HepG2 (cell line): Measurements from ENCODE around the gene ZCCHC9. TPM values are rescaled to one million over a fixed set of nuclear protein-coding genes. Genes with fewer than 3 reads are reported as not detected.

Experiments used
- CCAR2 ChIP-seq: fragments of 200-400 bp; formaldehyde crosslinking; optimal IDR thresholded peaks from 2 replicates; pipeline ENCODE3; 2018; ENCODE audit warnings: low read depth, mild to moderate bottlenecking, low read length, moderate library complexity
- FOSL1 ChIP-seq: sonication (generic); formaldehyde crosslinking; IDR thresholded peaks from 2 replicates; pipeline ENCODE4 v1.9.0; 2021; ENCODE audit warnings: missing genetic modification reagents, borderline replicate concordance
- GABPA ChIP-seq, 2 experiments: IDR thresholded peaks; 2 replicates each; pipeline ENCODE4 v1.6.1; 2011 to 2016; ENCODE audit warnings: low read depth in 2 of 2, low read length in 1 of 2, missing biosample characterization in 1 of 2, missing genetic modification characterization in 1 of 2
- KLF15 ChIP-seq: sonication (generic); formaldehyde crosslinking; IDR thresholded peaks from 2 replicates; pipeline ENCODE4 v1.8.1; 2023; ENCODE audit warnings: borderline replicate concordance, mild to moderate bottlenecking, inconsistent platforms, missing genetic modification reagents, mixed read lengths
- NFATC3 ChIP-seq: sonication (generic); formaldehyde crosslinking; IDR thresholded peaks from 2 replicates; pipeline ENCODE4 v1.5.1; 2020; ENCODE audit warnings: mild to moderate bottlenecking, missing genetic modification reagents
- NPAS2 ChIP-seq: sonication (generic); formaldehyde crosslinking; IDR thresholded peaks from 2 replicates; pipeline ENCODE4 v1.8.0; 2022; ENCODE audit warnings: mild to moderate bottlenecking, missing genetic modification reagents, borderline replicate concordance
- YEATS2 ChIP-seq: sonication (generic); formaldehyde crosslinking; IDR thresholded peaks from 2 replicates; pipeline ENCODE4 v1.4.0; 2020; ENCODE audit warnings: missing genetic modification reagents, borderline replicate concordance
- ZBTB38 ChIP-seq: sonication (generic); formaldehyde crosslinking; IDR thresholded peaks from 2 replicates; pipeline ENCODE4 v1.5.1; 2020; ENCODE audit warnings: mild to moderate bottlenecking, missing genetic modification reagents
- ZMAT3 ChIP-seq: sonication (generic); formaldehyde crosslinking; conservative IDR thresholded peaks from 2 replicates; pipeline ENCODE4 v1.7.0; 2021; ENCODE audit warnings: missing genetic modification reagents
- ZNF33A ChIP-seq: sonication (generic); formaldehyde crosslinking; IDR thresholded peaks from 2 replicates; pipeline ENCODE4 v1.5.1; 2020; ENCODE audit warnings: missing genetic modification reagents, mild to moderate bottlenecking, moderate library complexity, borderline replicate concordance
- ZNF510 ChIP-seq: sonication (generic); formaldehyde crosslinking; IDR thresholded peaks from 2 replicates; pipeline ENCODE4 v1.4.0; 2020; ENCODE audit warnings: low read depth, mild to moderate bottlenecking, missing genetic modification reagents
- ZNF792 ChIP-seq: IDR thresholded peaks from 2 replicates; pipeline ENCODE4 v1.6.1; 2016
- polyA plus RNA-seq, 8 experiments: library from polyadenylated mRNA; depleted of rRNA in 3 of 8; stranded (reverse) in 7 of 8; unstranded in 1 of 8; fragments of >200 nt; fragmentation: Illumina TruSeq in 4 of 8; extraction: Trizol in 4 of 8; gene quantifications; 2 replicates each; pipeline versions ENCODE4 v1.2.1 to v1.2.3, GENCODE V29; 2011 to 2016; ENCODE audit warnings: low read depth in 4 of 8, missing spikeins in 1 of 8, mixed read lengths in 1 of 8; ENCODE audit not compliant: insufficient read depth in 1 of 8
- total RNA-seq, 5 experiments: library from RNA; depleted of rRNA; stranded (reverse); fragments of >200 nt; fragmentation: Illumina TruSeq; extraction: Trizol; gene quantifications; 2 replicates each; pipeline ENCODE4 v1.2.3, GENCODE V29; 2016; ENCODE audit warnings: low read depth in 1 of 5
- TF ChIP-seq, protein P1 (sequence below): sonication (generic); formaldehyde crosslinking; IDR thresholded peaks from 2 replicates; pipeline ENCODE4 v1.5.1; 2020; ENCODE audit warnings: mild to moderate bottlenecking, missing genetic modification reagents, moderate library complexity
- TF ChIP-seq, protein P2 (sequence below): sonication (generic); formaldehyde crosslinking; IDR thresholded peaks from 2 replicates; pipeline ENCODE4 v1.5.1; 2020; ENCODE audit warnings: mild to moderate bottlenecking, missing genetic modification reagents, moderate library complexity
- TF ChIP-seq, protein P3 (sequence below): sonication (generic); formaldehyde crosslinking; IDR thresholded peaks from 2 replicates; pipeline ENCODE4 v1.5.0; 2020; ENCODE audit warnings: mild to moderate bottlenecking, missing genetic modification reagents, borderline replicate concordance
- TF ChIP-seq, protein P4 (sequence below): sonication (generic); formaldehyde crosslinking; IDR thresholded peaks from 2 replicates; pipeline ENCODE4 v1.4.0; 2020; ENCODE audit warnings: mild to moderate bottlenecking, missing genetic modification reagents

Gene ZCCHC9
- total and polyA plus RNA-seq, 2 of the 13 experiments (the other 11 are each of a cell fraction or from before 2014, with no cell fraction given): 28.7 to 52.5 TPM

DNA sequence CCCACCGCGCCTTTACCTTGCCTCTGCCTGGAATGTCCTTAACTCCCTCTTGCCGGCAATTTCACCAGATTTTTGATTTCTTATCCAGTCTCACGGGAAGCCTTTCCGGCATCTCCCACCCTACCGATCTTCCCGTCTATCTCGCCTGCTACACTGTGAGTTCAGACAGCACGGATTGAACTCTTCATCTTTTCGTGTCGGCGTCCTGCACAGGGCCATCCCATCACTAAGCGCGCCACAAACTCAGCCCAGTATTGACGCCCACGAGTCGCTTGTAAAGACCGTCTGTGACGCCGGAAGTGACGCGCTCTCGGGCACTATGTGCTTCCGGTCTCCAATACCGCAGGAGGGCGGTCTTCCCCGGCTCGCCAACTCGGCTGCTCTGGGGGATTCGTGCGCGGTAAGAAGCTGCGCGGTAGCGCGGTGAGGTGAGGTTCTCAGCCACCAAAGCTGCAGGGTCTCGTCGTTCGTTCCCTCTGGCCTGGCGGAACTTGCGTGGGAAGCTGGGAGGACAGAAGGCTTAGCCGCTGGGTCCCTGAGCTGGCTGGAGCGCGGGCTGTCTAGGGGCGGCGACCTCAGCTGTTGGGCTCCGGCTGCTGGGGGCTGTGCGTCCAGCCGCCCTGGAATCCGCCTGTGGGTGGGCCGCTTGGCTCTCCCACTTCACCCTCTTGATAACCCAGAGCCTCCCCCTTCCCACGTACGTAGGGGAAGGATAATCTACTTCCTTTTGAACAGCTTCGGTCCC is at the start of gene ZCCHC9 (continued):
- TF ChIP-seq, protein P1, sequence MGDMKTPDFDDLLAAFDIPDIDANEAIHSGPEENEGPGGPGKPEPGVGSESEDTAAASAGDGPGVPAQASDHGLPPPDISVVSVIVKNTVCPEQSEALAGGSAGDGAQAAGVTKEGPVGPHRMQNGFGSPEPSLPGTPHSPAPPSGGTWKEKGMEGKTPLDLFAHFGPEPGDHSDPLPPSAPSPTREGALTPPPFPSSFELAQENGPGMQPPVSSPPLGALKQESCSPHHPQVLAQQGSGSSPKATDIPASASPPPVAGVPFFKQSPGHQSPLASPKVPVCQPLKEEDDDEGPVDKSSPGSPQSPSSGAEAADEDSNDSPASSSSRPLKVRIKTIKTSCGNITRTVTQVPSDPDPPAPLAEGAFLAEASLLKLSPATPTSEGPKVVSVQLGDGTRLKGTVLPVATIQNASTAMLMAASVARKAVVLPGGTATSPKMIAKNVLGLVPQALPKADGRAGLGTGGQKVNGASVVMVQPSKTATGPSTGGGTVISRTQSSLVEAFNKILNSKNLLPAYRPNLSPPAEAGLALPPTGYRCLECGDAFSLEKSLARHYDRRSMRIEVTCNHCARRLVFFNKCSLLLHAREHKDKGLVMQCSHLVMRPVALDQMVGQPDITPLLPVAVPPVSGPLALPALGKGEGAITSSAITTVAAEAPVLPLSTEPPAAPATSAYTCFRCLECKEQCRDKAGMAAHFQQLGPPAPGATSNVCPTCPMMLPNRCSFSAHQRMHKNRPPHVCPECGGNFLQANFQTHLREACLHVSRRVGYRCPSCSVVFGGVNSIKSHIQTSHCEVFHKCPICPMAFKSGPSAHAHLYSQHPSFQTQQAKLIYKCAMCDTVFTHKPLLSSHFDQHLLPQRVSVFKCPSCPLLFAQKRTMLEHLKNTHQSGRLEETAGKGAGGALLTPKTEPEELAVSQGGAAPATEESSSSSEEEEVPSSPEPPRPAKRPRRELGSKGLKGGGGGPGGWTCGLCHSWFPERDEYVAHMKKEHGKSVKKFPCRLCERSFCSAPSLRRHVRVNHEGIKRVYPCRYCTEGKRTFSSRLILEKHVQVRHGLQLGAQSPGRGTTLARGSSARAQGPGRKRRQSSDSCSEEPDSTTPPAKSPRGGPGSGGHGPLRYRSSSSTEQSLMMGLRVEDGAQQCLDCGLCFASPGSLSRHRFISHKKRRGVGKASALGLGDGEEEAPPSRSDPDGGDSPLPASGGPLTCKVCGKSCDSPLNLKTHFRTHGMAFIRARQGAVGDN: peak; percentile 91
- TF ChIP-seq NFATC3 (CRISPR knock-in tag) (no peak), ZBTB38 (CRISPR knock-in tag) (peak; percentile 78), YEATS2 (CRISPR knock-in tag) (peak; percentile 96), ZNF33A (CRISPR knock-in tag) (peak; percentile 71; the same call in 1 of the 2 replicates), FOSL1 (CRISPR knock-in tag) (no peak), KLF15 (no peak), ZMAT3 (peak; percentile 77; the same call in 1 of the 2 replicates), GABPA (IDR thresholded peaks at IDR 0.05; ENCODE audit: low read depth, low read length) (peak; percentile 97), GABPA (CRISPR knock-in tag; IDR thresholded peaks at IDR 0.05; ENCODE audit: low read depth) (peak; percentile 99), ZNF510 (peak; percentile 83; the same call in 1 of the 2 replicates), CCAR2 (peak; percentile 37), NPAS2 (CRISPR knock-in tag) (no peak), ZNF792 (peak; percentile 94)
- TF ChIP-seq, protein P2, sequence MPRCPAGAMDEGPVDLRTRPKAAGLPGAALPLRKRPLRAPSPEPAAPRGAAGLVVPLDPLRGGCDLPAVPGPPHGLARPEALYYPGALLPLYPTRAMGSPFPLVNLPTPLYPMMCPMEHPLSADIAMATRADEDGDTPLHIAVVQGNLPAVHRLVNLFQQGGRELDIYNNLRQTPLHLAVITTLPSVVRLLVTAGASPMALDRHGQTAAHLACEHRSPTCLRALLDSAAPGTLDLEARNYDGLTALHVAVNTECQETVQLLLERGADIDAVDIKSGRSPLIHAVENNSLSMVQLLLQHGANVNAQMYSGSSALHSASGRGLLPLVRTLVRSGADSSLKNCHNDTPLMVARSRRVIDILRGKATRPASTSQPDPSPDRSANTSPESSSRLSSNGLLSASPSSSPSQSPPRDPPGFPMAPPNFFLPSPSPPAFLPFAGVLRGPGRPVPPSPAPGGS (CRISPR knock-in tag): no peak; the same call in 1 of the 2 replicates
- TF ChIP-seq, protein P3, sequence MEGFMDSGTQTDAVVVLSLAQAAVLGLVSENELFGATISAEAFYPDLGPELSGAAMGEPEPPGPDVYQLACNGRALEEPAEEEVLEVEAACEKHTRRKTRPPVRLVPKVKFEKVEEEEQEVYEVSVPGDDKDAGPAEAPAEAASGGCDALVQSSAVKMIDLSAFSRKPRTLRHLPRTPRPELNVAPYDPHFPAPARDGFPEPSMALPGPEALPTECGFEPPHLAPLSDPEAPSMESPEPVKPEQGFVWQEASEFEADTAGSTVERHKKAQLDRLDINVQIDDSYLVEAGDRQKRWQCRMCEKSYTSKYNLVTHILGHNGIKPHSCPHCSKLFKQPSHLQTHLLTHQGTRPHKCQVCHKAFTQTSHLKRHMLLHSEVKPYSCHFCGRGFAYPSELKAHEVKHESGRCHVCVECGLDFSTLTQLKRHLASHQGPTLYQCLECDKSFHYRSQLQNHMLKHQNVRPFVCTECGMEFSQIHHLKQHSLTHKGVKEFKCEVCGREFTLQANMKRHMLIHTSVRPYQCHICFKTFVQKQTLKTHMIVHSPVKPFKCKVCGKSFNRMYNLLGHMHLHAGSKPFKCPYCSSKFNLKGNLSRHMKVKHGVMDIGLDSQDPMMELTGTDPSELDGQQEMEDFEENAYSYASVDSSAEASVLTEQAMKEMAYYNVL (CRISPR knock-in tag): no peak; the same call in 1 of the 2 replicates
- TF ChIP-seq, protein P4, sequence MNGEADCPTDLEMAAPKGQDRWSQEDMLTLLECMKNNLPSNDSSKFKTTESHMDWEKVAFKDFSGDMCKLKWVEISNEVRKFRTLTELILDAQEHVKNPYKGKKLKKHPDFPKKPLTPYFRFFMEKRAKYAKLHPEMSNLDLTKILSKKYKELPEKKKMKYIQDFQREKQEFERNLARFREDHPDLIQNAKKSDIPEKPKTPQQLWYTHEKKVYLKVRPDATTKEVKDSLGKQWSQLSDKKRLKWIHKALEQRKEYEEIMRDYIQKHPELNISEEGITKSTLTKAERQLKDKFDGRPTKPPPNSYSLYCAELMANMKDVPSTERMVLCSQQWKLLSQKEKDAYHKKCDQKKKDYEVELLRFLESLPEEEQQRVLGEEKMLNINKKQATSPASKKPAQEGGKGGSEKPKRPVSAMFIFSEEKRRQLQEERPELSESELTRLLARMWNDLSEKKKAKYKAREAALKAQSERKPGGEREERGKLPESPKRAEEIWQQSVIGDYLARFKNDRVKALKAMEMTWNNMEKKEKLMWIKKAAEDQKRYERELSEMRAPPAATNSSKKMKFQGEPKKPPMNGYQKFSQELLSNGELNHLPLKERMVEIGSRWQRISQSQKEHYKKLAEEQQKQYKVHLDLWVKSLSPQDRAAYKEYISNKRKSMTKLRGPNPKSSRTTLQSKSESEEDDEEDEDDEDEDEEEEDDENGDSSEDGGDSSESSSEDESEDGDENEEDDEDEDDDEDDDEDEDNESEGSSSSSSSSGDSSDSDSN: peak; percentile 86
